ENCODE measurements around the gene SSH2. TPM values are rescaled to one million over a fixed set of nuclear protein-coding genes. Genes with fewer than 3 reads are reported as not detected.

Gene SSH2
- total and polyA plus RNA-seq, 5 donors from 2014 or later = 27.2 to 90.4 (median 38.2) TPM

- peak overlapping the region; percentile 78 to 95 (median 88) for H3K4me3 Mint-ChIP-seq
- peak overlapping the region; percentile 60 for H3K27ac ChIP-seq (ENCODE audit: insufficient read depth, low read length, poor library complexity, severe bottlenecking)
- H3K4me1 ChIP-seq (ENCODE audit: control insufficient read depth, insufficient read depth, low read length, poor library complexity, severe bottlenecking) = peaks cover 43% of the 10 kb centered on the region
- H3K4me3 ChIP-seq (ENCODE audit: low read depth, low read length) = peak overlapping the region; percentile 98
- no peaks in the 10 kb centered on the region for H3K36me3 Mint-ChIP-seq
- H3K27me3 ChIP-seq (ENCODE audit: control insufficient read depth, insufficient read depth, low read length) = no peaks in the 10 kb centered on the region
- no peaks in the 10 kb centered on the region for H3K9me3 Mint-ChIP-seq
- DNase-seq = no peak
- ATAC-seq (ENCODE audit: low read depth in 2 of 2) = no peak
- H3K27me3 Mint-ChIP-seq = no peaks in the 10 kb centered on the region
- peak overlapping the region; percentile 84 to 96 (median 86) for H3K27ac Mint-ChIP-seq
- no peaks in the 10 kb centered on the region for H3K9me3 ChIP-seq (ENCODE audit: control insufficient read depth in 2 of 2, low read length in 2 of 2)
- peaks cover 3% of the 10 kb centered on the region for H3K36me3 ChIP-seq (ENCODE audit: control insufficient read depth, insufficient read depth, low read length)
- peaks cover 17 to 69% (median 36%) of the 10 kb centered on the region in 4 donors for H3K4me1 Mint-ChIP-seq
Measured at GRCh38 chr17:29758255-29758654, 171.8 kb downstream of the SSH2 start.

GRCh38 chr17:29757788-29758187, 172.2 kb downstream of the SSH2 start:
- no peaks in the 10 kb centered on the region for H3K9me3 Mint-ChIP-seq
- H3K4me3 Mint-ChIP-seq = peak overlapping the region; percentile 78 to 95 (median 88)
- peak overlapping the region; percentile 98 for H3K4me3 ChIP-seq (ENCODE audit: low read depth, low read length)
- H3K27ac ChIP-seq (ENCODE audit: insufficient read depth, low read length, poor library complexity, severe bottlenecking) = peak overlapping the region; percentile 60
- peaks cover 43% of the 10 kb centered on the region for H3K4me1 ChIP-seq (ENCODE audit: control insufficient read depth, insufficient read depth, low read length, poor library complexity, severe bottlenecking)
- DNase-seq (peak in 1 of 3 donors; percentile 37), ATAC-seq (ENCODE audit: low read depth in 2 of 2) (no peak)
- H3K36me3 ChIP-seq (ENCODE audit: control insufficient read depth, insufficient read depth, low read length) = peaks cover 5% of the 10 kb centered on the region
- no peaks in the 10 kb centered on the region for H3K36me3 Mint-ChIP-seq
- H3K27me3 ChIP-seq (ENCODE audit: control insufficient read depth, insufficient read depth, low read length) = no peaks in the 10 kb centered on the region
- H3K4me1 Mint-ChIP-seq = peaks cover 17 to 73% (median 39%) of the 10 kb centered on the region in 4 donors
- H3K27ac Mint-ChIP-seq = peak overlapping the region; percentile 84 to 96 (median 86)
- no peaks in the 10 kb centered on the region for H3K27me3 Mint-ChIP-seq
- H3K9me3 ChIP-seq (ENCODE audit: control insufficient read depth in 2 of 2, low read length in 2 of 2) = no peaks in the 10 kb centered on the region

GRCh38 chr17:29753845-29754439, 176.1 kb downstream of the SSH2 start:
- Mint-ChIP-seq H3K4me1 (peaks cover 18 to 73% (median 23%) of the 10 kb centered on the region in 4 donors), H3K4me3 (no peak overlapping the region), H3K27ac (no peak overlapping the region), H3K36me3 (peaks cover 5% of the 10 kb centered on the region), H3K9me3 (no peaks in the 10 kb centered on the region), H3K27me3 (no peaks in the 10 kb centered on the region)
- Histone ChIP-seq H3K36me3 (ENCODE audit: control insufficient read depth, insufficient read depth, low read length) (peaks cover 18% of the 10 kb centered on the region), H3K4me1 (ENCODE audit: control insufficient read depth, insufficient read depth, low read length, poor library complexity, severe bottlenecking) (peaks cover 33% of the 10 kb centered on the region), H3K4me3 (ENCODE audit: low read depth, low read length) (no peak overlapping the region), H3K27ac (ENCODE audit: insufficient read depth, low read length, poor library complexity, severe bottlenecking) (no peak overlapping the region), H3K27me3 (ENCODE audit: control insufficient read depth, insufficient read depth, low read length) (no peaks in the 10 kb centered on the region), H3K9me3 (ENCODE audit: control insufficient read depth in 2 of 2, low read length in 2 of 2) (no peaks in the 10 kb centered on the region)
- ATAC-seq (ENCODE audit: low read depth in 2 of 2) (no peak), DNase-seq (no peak)

GRCh38 chr17:29749045-29749825, 180.8 kb downstream of the SSH2 start:
- Mint-ChIP-seq H3K27ac (peak overlapping the region in 1 of 3 donors; percentile 51), H3K27me3 (no peaks in the 10 kb centered on the region), H3K9me3 (no peaks in the 10 kb centered on the region), H3K4me3 (no peak overlapping the region), H3K36me3 (peaks cover 11% of the 10 kb centered on the region), H3K4me1 (peaks cover 30 to 86% (median 51%) of the 10 kb centered on the region in 4 donors)
- peaks cover 18% of the 10 kb centered on the region for H3K36me3 ChIP-seq (ENCODE audit: control insufficient read depth, insufficient read depth, low read length)
- no peak overlapping the region for H3K27ac ChIP-seq (ENCODE audit: insufficient read depth, low read length, poor library complexity, severe bottlenecking)
- H3K27me3 ChIP-seq (ENCODE audit: control insufficient read depth, insufficient read depth, low read length) = no peaks in the 10 kb centered on the region
- no peaks in the 10 kb centered on the region for H3K9me3 ChIP-seq (ENCODE audit: control insufficient read depth in 2 of 2, low read length in 2 of 2)
- ATAC-seq (ENCODE audit: low read depth in 2 of 2) (no peak), DNase-seq (no peak)
- peaks cover 29% of the 10 kb centered on the region for H3K4me1 ChIP-seq (ENCODE audit: control insufficient read depth, insufficient read depth, low read length, poor library complexity, severe bottlenecking)
- H3K4me3 ChIP-seq (ENCODE audit: low read depth, low read length) = peak overlapping the region; percentile 3

GRCh38 chr17:29748400-29748799, 181.6 kb downstream of the SSH2 start:
- no peak for DNase-seq
- H3K27ac Mint-ChIP-seq = peak overlapping the region in 2 of 3 donors; percentile 0 to 66
- no peak overlapping the region for H3K27ac ChIP-seq (ENCODE audit: insufficient read depth, low read length, poor library complexity, severe bottlenecking)

GRCh38 chr17:29747660-29748059, 182.4 kb downstream of the SSH2 start:
- peak overlapping the region in 2 of 4 donors; percentile 12 to 69 for H3K4me3 Mint-ChIP-seq
- Histone ChIP-seq H3K36me3 (ENCODE audit: control insufficient read depth, insufficient read depth, low read length) (peaks cover 11% of the 10 kb centered on the region), H3K27ac (ENCODE audit: insufficient read depth, low read length, poor library complexity, severe bottlenecking) (no peak overlapping the region), H3K9me3 (ENCODE audit: control insufficient read depth in 2 of 2, low read length in 2 of 2) (no peaks in the 10 kb centered on the region), H3K4me1 (ENCODE audit: control insufficient read depth, insufficient read depth, low read length, poor library complexity, severe bottlenecking) (peaks cover 29% of the 10 kb centered on the region), H3K4me3 (ENCODE audit: low read depth, low read length) (no peak overlapping the region), H3K27me3 (ENCODE audit: control insufficient read depth, insufficient read depth, low read length) (no peaks in the 10 kb centered on the region)
- H3K4me1 Mint-ChIP-seq = peaks cover 37 to 82% (median 50%) of the 10 kb centered on the region in 4 donors
- no peaks in the 10 kb centered on the region for H3K9me3 Mint-ChIP-seq
- no peak for ATAC-seq (ENCODE audit: low read depth in 2 of 2)
- H3K27me3 Mint-ChIP-seq = no peaks in the 10 kb centered on the region
- DNase-seq = no peak
- H3K27ac Mint-ChIP-seq = peak overlapping the region; percentile 0 to 66 (median 9)
- H3K36me3 Mint-ChIP-seq = peaks cover 14% of the 10 kb centered on the region

More at GRCh38 chr17:29748400-29748799, 181.6 kb downstream of the SSH2 start:
- Mint-ChIP-seq H3K36me3 (peaks cover 12% of the 10 kb centered on the region), H3K4me3 (no peak overlapping the region), H3K9me3 (no peaks in the 10 kb centered on the region), H3K27me3 (no peaks in the 10 kb centered on the region), H3K4me1 (peaks cover 32 to 82% (median 50%) of the 10 kb centered on the region in 4 donors)
- Histone ChIP-seq H3K4me3 (ENCODE audit: low read depth, low read length) (no peak overlapping the region), H3K9me3 (ENCODE audit: control insufficient read depth in 2 of 2, low read length in 2 of 2) (no peaks in the 10 kb centered on the region), H3K36me3 (ENCODE audit: control insufficient read depth, insufficient read depth, low read length) (peaks cover 15% of the 10 kb centered on the region), H3K4me1 (ENCODE audit: control insufficient read depth, insufficient read depth, low read length, poor library complexity, severe bottlenecking) (peaks cover 29% of the 10 kb centered on the region), H3K27me3 (ENCODE audit: control insufficient read depth, insufficient read depth, low read length) (no peaks in the 10 kb centered on the region)
- ATAC-seq (ENCODE audit: low read depth in 2 of 2) = no peak

- no peak overlapping the region for H3K27ac ChIP-seq (ENCODE audit: insufficient read depth, low read length, poor library complexity, severe bottlenecking)
- ATAC-seq (ENCODE audit: low read depth in 2 of 2) = no peak
- H3K36me3 ChIP-seq (ENCODE audit: control insufficient read depth, insufficient read depth, low read length) = peaks cover 7% of the 10 kb centered on the region
- H3K4me1 ChIP-seq (ENCODE audit: control insufficient read depth, insufficient read depth, low read length, poor library complexity, severe bottlenecking) = peaks cover 29% of the 10 kb centered on the region
- no peak overlapping the region for H3K4me3 ChIP-seq (ENCODE audit: low read depth, low read length)
- no peaks in the 10 kb centered on the region for H3K27me3 ChIP-seq (ENCODE audit: control insufficient read depth, insufficient read depth, low read length)
- peaks cover 14% of the 10 kb centered on the region for H3K36me3 Mint-ChIP-seq
- no peak for DNase-seq
- H3K4me3 Mint-ChIP-seq = no peak overlapping the region
- no peaks in the 10 kb centered on the region for H3K27me3 Mint-ChIP-seq
- H3K9me3 ChIP-seq (ENCODE audit: control insufficient read depth in 2 of 2, low read length in 2 of 2) = no peaks in the 10 kb centered on the region
- peaks cover 37 to 85% (median 51%) of the 10 kb centered on the region in 4 donors for H3K4me1 Mint-ChIP-seq
- H3K27ac Mint-ChIP-seq = peak overlapping the region in 2 of 3 donors; percentile 26 to 32
- H3K9me3 Mint-ChIP-seq = no peaks in the 10 kb centered on the region
Measured at GRCh38 chr17:29746669-29747068, 183.4 kb downstream of the SSH2 start.

Measured in CD4-positive, CD25-positive, alpha-beta regulatory T cell (primary cell).